ENCODE data around the gene DEGS1. TPM values are rescaled to one million over a fixed set of nuclear protein-coding genes. Genes with fewer than 3 reads are reported as not detected.

DEGS1 gene
- 54.8 and 123 TPM in 2 replicates for total RNA-seq (2012; rRNA removed)
- polyA plus RNA-seq (2012; rRNA removed): 89.3 and 109 TPM in 2 replicates
- 78.1 and 78.3 TPM in 2 replicates for polyA plus RNA-seq (2012; cell fraction: cytosol; rRNA removed)
- polyA plus RNA-seq (2012; cell fraction: nucleus; rRNA removed; ENCODE audit: low replicate concordance): 11.2 and 34.7 TPM in 2 replicates
- Bru-seq, nascent RNA: percentile 92 among the genes with signal in this experiment
- BruChase-seq, experiment 1, labeled RNA remaining after a 6-hour chase: percentile 97 among the genes with signal in this experiment
- BruChase-seq, experiment 2, labeled RNA remaining after a 2-hour chase: percentile 93 among the genes with signal in this experiment
- long read RNA-seq, transcript DEGS1-201 (3 exons, 2,101 nt): major isoform, 138 of 183 reads
- long read RNA-seq, partial matches to known transcripts: 17 of 183 reads
- long read RNA-seq, other reads (novel, unspliced or antisense): 28 of 183 reads

- H3K9me3 ChIP-seq (ENCODE audit: control insufficient read depth, insufficient read depth, low read length): no peaks in the 10 kb centered on the region
- peaks cover 0 to 32% of the 10 kb centered on the region in 2 experiments; a peak in 2 of 4 replicates for H3K79me1 ChIP-seq (ENCODE audit: low read depth in 1 of 2, low read length in 2 of 2)
- peak within 1 kb of the TSS; percentile 96 for H3K27ac ChIP-seq (ENCODE audit: insufficient read depth, low read length)
- peaks cover 36% of the 10 kb centered on the region for H4K20me1 ChIP-seq (ENCODE audit: insufficient read depth, low read length)
- H3K14ac ChIP-seq (replicated peaks; ENCODE audit: low read depth, low read length): peak within 1 kb of the TSS; percentile 93
- H3K9ac ChIP-seq (ENCODE audit: low read depth, low read length): peak within 1 kb of the TSS; percentile 95
- H2BK15ac ChIP-seq (ENCODE audit: low read depth, low read length): no peak within 1 kb of the TSS; the same call in 2 of the 3 replicates
- ATAC-seq (ENCODE audit: low read depth) (peak; percentile 94), DNase-seq (peak; percentile 73)
- peak within 1 kb of the TSS; percentile 75 for H2BK120ac ChIP-seq (ENCODE audit: low read depth, low read length)
- 0 out of 2 replicates have a peak within 1 kb of the TSS, but pooled peaks have one; percentile 12 for H2BK20ac ChIP-seq (ENCODE audit: low read depth, low read length)
- in situ Hi-C loops (cut with MboI; ENCODE audit: low sequenced_read_pairs): no loop called here
- CTCF ChIA-PET: interaction anchor here (0.6 kb wide), 1 partner anchor 17 kb away, joined by 5 read pairs; no protein-coding TSS in a partner anchor
- peak within 1 kb of the TSS; percentile 92 for H3K4me2 ChIP-seq (ENCODE audit: low read depth, low read length)
- H3K27me3 ChIP-seq (ENCODE audit: control insufficient read depth, insufficient read depth, low read length): no peaks in the 10 kb centered on the region
- H3K23ac ChIP-seq (ENCODE audit: low read depth, low read length): peak within 1 kb of the TSS; percentile 79
- 0 out of 2 replicates have a peak, but pooled peaks cover 1% of the 10 kb centered on the region for H3K36me3 ChIP-seq (ENCODE audit: control insufficient read depth, insufficient read depth, low read length)
- H4K5ac ChIP-seq (ENCODE audit: low read depth, low read length): peak within 1 kb of the TSS; percentile 90
- H3K4ac ChIP-seq (ENCODE audit: low read depth, low read length): peak within 1 kb of the TSS; percentile 96
- dilution Hi-C loops (cut with HindIII; ENCODE audit: low sequenced_read_pairs, unreplicated experiment): no loop called here
- BruUV-seq (replicated peaks): no TSS peak
- 0 out of 2 replicates have a peak, but pooled peaks cover 4% of the 10 kb centered on the region for H3K4me1 ChIP-seq (ENCODE audit: control insufficient read depth, insufficient read depth, low read length)
- peak within 1 kb of the TSS; percentile 91 for H3K18ac ChIP-seq (ENCODE audit: low read depth, low read length)
- WGBS, 2 experiments (ENCODE audit: extremely low coverage in 2 of 2, insufficient read length in 1 of 2): 2% methylated on average over 42 of the region's 94 CpGs; no CpG with 5 or more reads in 1 of the 2 experiments
- peak within 1 kb of the TSS; percentile 86 for H4K91ac ChIP-seq (ENCODE audit: insufficient read depth, low read depth, low read length)
- peaks cover 2% of the 10 kb centered on the region; the same call in 1 of the 2 replicates for H3K9me1 ChIP-seq (ENCODE audit: insufficient read depth, low read length)
- H3K56ac ChIP-seq (ENCODE audit: extremely low read depth, insufficient read depth, low read length): peak within 1 kb of the TSS; percentile 84
- peak within 1 kb of the TSS; percentile 85 for H2BK5ac ChIP-seq (ENCODE audit: low read depth, low read length, poor library complexity, severe bottlenecking)
- H4K8ac ChIP-seq (ENCODE audit: low read depth in 2 of 2, low read length in 2 of 2): peak within 1 kb of the TSS; percentile 48 to 93
- intact Hi-C loops (cut with micrococcal nuclease): loop anchor here (2.0 kb wide), 1 partner anchor 36 kb away; no protein-coding TSS in a partner anchor
- peak within 1 kb of the TSS; percentile 99 for H2AK9ac ChIP-seq (replicated peaks; ENCODE audit: low read depth, low read length, poor library complexity)
- POLR2A ChIA-PET (ENCODE audit: unreplicated experiment): interaction anchor here (0.6 to 0.9 kb wide), 3 partner anchors 9 to 1830 kb away, joined by 3 to 4 read pairs (median 3); no protein-coding TSS in a partner anchor
- peak within 1 kb of the TSS; percentile 95 for H2AFZ ChIP-seq (replicated peaks; ENCODE audit: low read length, poor library complexity)
- H2AK5ac ChIP-seq (ENCODE audit: low read depth, low read length): peak within 1 kb of the TSS; percentile 71
- peak within 1 kb of the TSS; percentile 98 for H3K4me3 ChIP-seq (ENCODE audit: insufficient read depth, low read depth, low read length)
- no peak for TF ChIP-seq RAD21 (IDR thresholded peaks at IDR 0.05; ENCODE audit: low read length)
- peak; percentile 83 for TF ChIP-seq POLR2A (IDR thresholded peaks at IDR 0.05; ENCODE audit: low read depth, low read length)
- TF ChIP-seq FOS (IDR thresholded peaks at IDR 0.05; ENCODE audit: low read depth, low read length): no peak
- no peak for TF ChIP-seq BHLHE40 (IDR thresholded peaks at IDR 0.05; ENCODE audit: low read depth, low read length)
- peak; percentile 46; the same call in 1 of the 2 replicates for TF ChIP-seq MXI1 (IDR thresholded peaks at IDR 0.05; ENCODE audit: borderline replicate concordance, low read depth, low read length)
- 0 out of 2 replicates have a peak, but pooled peaks have one; percentile 8 for TF ChIP-seq USF2 (IDR thresholded peaks at IDR 0.05; ENCODE audit: low read depth, low read length)
- TF ChIP-seq CTCF (conservative IDR thresholded peaks at IDR 0.05; ENCODE audit: low read depth, low read length): no peak
- TF ChIP-seq SMC3 (IDR thresholded peaks at IDR 0.05; ENCODE audit: low read depth, low read length): no peak
- TF ChIP-seq RFX5 (IDR thresholded peaks at IDR 0.05; ENCODE audit: low read depth, low read length): no peak
- TF ChIP-seq MAZ (IDR thresholded peaks at IDR 0.05; ENCODE audit: borderline replicate concordance, low read depth, low read length): peak; percentile 50; the same call in 1 of the 2 replicates
- no peak for TF ChIP-seq ELK1 (IDR thresholded peaks at IDR 0.05; ENCODE audit: borderline replicate concordance, low read depth, low read length)
Measured at GRCh38 chr1:224182866-224183590, at the start of gene DEGS1. TSS of gene DEGS1 (plus strand) at chr1:224183240. CDS start at chr1:224183337, 97 bp downstream.

Measured in IMR-90 (cell line).